HG03571 (cell line): ENCODE data around the gene ZNF385C.
"Not testable (repeated sequence)": the region's sequence is repeated elsewhere in the genome, so short reads cannot be mapped to it uniquely, and the experiment has no call there.

Source experiments
- ATAC-seq: cut with Tn5 transposase; IDR thresholded peaks from one replicate; pipeline ENCODE4 v1.9.1; 2021; ENCODE audit not compliant: unreplicated experiment

Gene ZNF385C, protein sequence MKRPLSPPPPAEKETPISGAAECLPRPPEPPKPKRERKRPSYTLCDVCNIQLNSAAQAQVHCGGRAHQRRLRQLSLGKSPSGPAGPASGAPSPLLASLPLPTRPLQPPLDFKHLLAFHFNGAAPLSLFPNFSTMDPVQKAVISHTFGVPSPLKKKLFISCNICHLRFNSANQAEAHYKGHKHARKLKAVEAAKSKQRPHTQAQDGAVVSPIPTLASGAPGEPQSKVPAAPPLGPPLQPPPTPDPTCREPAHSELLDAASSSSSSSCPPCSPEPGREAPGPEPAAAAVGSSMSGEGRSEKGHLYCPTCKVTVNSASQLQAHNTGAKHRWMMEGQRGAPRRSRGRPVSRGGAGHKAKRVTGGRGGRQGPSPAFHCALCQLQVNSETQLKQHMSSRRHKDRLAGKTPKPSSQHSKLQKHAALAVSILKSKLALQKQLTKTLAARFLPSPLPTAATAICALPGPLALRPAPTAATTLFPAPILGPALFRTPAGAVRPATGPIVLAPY

GRCh38 chr17:42097691-42098631, at the start of gene ZNF385C:
Gene ZNF385C (minus strand): TSS chr17:42098473. CDS start chr17:42063056, 35,417 bp downstream.
- no peak for ATAC-seq

- ATAC-seq: no peak
Observed at GRCh38 chr17:42146911-42147607, 48.8 kb upstream of the ZNF385C start.

- not testable (repeated sequence) for ATAC-seq
Observed at GRCh38 chr17:42143138-42143537, 44.9 kb upstream of the ZNF385C start.

DNA sequence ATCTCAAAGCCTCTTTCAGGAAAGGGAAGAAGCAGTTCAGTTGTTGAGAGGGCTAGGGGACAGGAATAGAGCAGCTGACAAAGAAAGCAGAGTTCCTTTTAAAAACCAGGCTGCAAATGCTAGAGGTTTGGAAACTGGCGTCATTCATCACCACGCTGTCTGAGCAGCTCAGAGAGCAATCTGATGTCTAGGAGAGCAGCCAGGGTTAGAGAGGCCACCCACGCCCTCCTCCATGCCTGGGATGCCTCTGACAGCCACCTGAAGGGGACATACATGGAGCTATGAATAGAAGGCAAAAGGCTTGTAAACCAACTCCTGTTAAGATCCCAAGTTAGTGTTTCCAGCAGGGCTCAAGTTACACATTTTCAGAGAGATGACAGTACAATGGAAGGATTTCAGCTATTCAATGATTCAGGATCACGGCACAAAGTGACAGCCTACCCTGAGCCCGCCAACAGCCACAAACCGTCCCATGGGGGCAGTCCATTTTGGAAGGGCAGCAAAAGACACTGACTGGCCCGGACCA, 44.2 kb upstream of the ZNF385C start:
- ATAC-seq: no peak

DNA sequence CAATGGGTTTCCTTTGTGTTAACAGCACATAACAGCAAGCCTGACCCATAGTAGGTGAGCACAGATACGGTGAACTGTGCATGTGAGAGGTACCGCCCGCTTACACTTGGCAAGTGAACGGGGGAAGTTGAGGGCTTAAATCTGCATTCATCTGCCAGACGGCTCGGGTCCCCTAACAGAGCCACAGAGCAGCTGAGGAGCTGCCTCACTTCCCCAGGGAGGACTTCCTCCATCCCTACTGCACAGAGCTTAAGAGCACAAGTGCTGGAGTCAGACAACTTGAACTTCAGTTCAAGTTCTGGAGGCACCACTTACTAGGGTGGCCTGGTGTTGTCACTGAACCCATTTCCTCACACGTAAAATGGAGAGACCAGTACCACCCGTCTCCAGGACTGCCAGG, 43.1 kb upstream of the ZNF385C start:
- ATAC-seq: no peak

GRCh38 chr17:42140690-42141089, 42.4 kb upstream of the ZNF385C start:
- not testable (repeated sequence) for ATAC-seq

- ATAC-seq: no peak
Observed at GRCh38 chr17:42138749-42139492, 40.6 kb upstream of the ZNF385C start.

GRCh38 chr17:42136654-42137051, 38.4 kb upstream of the ZNF385C start:
- ATAC-seq: no peak

DNA sequence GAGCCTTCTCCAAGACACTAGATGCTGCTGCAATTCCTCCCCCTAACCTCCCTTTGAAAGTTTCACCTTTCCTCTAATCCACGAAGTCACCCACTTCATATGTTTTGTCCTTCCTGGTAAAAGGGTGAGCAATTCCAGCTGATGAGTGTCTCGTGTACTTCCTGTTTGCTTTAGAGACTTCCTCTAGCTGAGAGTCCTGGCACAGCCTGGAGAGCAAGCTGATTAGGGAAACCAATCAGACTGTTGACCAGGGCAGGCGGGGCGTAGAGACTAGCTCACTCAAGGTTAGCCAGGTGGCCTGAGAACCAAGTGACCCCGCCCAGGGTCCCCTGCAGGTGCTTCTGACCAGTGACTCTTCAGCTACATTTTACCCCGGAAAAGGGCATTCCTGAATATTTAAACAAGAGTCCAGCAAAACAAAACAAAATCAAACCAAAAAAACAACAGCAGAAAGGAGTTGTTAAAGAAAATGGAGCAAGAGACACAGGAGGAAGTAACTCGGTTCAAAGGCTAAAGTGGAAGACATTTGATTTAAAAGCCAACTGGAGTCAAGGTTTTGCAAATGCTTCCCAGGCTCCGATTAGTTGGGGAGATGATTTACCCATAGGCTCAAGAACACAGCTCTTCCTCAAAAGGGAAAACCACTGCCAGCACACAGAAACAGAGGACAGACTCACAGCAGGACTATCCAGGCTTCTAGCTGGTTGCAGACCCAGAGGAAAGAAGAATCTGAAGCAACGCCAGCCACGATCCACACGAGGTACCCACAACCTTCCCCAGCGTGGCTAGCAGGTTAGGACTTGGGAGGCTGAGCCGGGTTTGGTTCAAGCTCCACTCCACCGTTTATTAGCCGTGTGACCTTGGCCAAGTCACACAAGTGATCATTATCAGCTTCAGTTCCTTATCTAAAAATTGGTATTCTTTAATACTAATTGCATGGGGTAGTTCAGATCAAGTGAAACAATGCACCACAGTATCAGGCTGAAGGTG, 37.7 kb upstream of the ZNF385C start:
- ATAC-seq: no peak

DNA sequence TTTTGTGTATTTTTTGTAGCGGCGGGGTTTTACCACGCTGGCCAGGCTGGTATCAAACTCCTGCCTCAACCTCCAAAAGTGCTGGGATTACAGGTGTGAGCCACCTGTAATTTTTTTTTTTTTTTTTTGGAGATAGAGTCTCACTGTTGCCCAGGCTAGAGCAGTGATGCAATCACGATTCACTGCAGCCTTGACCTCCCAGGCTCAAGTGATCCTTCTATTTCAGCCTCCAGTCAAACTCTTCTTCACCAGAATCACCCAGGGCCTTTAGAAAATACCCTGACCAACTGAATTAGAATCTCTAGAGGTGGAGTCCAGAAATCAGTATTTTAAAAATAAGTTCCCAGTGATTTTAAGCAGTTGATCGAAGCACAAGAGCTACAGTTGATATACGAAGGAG, 36.9 kb upstream of the ZNF385C start:
- no peak for ATAC-seq

DNA sequence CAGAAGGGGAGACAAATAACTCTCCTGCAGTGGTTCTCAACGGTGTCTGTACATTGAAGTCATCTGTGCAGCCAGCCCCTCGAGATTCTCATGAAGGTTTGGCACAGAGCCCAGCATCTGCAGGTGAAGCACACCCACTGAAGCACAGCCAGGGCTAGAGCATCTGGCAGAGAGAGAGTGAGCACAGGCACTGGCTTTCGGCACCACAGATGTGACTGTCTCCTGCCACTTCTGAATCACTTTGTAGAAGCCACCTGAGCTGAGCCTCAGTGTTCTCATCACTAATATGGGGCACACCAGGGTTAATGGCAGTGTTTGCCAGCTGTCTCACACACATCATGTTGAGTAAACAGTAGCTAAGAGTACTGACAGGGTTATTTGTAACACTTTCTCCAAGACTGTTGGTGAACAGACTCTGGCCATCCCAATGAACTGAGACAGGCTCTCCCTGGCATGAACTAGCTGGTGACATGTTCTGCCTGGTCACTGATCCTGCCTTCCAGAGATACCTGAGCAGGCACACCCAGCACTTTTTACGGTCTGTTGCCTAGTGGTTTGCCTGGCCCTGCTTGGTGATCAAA, 35.3 kb upstream of the ZNF385C start:
- ATAC-seq: no peak

DNA sequence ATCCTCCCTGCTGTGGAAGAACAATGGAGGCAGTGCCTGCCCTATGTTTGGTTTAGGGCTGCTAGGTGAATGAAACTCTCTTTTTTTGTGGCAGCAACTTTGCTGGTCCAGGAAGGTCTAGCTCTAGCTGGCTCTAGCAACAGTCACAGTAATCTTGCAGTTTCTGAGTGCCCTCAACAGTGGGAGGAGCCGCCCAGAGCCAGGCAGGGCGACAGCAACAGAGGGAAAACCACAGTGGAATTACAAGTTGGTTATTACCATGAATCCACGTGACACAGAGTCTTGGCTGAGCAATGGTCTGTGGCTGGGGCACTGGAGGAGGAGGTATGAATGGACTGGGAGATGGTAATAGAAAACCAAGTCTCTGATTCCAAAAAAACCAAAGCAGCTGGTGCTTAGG, 34.7 kb upstream of the ZNF385C start:
- no peak for ATAC-seq

- ATAC-seq: no peak
Observed at GRCh38 chr17:42131981-42132432, 33.7 kb upstream of the ZNF385C start.

- ATAC-seq: no peak
Observed at GRCh38 chr17:42131232-42131631, 33.0 kb upstream of the ZNF385C start.

DNA sequence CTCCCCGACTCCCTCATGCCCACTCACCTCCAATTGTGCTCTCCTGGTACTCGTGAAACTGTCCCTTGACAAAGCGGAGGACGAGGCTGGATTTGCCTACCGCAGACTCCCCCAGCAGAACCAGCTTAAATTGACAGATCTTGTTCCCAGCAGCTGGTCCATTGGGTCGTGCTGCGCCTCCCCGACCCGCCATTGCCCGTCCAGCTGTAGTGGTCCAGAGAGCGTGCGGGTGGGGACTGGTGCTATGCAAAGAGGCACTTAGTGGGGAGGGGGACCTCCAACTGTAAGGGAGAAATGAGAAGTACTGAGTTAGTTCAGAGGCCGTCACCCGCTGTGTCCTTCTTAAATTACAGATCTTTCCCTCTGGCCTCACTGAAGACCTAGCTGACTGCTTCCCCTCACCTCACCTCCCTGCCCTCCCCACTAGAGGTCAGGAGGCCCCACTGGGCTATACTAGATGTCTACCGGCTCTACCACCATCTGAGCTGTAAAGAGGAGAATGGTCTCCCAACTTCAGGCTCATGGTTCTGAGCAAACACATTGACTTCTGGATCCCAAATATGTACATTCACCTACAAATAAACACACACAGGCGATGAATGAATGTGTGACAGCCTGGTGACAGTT, 32.1 kb upstream of the ZNF385C start:
- ATAC-seq: no peak

DNA sequence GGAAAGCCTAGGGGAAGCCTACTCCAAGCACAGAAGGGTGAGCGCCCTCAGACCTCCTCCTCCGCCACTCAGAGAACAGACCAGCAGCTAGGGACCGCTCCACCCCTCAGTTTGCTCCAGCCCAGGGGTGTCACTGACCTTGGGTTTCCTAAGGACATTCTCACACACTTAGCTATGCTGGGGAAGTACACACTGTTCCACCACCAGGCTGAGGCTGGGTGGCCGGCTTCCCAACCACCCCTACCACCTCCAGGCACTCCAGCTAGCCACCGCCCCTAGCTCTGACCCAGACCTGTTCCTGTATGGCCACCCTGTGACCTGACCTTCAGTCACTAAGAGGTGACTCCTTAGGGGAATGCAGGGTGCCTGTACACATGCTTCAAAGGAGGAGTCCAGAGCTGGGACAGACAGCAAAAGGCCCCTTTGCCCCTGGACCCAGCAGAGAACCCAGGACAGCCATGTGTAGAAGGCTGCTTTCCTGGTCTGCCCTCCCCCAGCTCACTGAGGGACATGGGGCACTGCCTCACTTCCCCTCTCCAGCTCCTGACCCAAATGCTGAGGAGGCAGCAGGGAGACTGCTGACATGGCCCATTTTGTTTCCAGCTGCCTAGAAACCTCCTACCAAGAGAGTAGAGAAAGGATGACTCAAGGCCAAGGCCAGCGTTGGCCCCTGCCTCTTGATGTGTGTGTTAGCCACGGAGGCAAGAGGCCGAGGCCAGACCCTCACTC, 31.0 kb upstream of the ZNF385C start:
- ATAC-seq: no peak

DNA sequence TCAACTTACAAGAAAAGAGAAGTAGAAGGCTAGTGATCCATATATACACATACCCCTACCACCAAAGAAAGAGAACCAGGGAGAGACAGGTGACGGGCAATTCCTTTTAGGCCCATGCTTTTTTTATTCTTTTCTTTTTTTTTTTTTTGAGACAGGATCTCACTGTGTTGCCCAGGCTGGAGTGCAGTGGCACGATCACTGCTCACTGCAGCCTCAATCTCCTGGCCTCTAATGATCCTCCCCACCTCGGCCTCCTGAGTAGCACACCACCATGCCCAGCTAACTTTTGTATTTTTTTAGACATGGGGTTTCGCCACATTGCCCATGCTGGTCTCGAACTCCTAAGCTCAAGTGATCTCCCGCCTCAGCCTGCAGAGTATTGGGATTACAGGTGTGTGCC, 29.1 kb upstream of the ZNF385C start:
- no peak for ATAC-seq
